Liver (tissue), 9 donors: ENCODE results near the gene LRRC28. TPM values are rescaled to one million over a fixed set of nuclear protein-coding genes. Genes with fewer than 3 reads are reported as not detected.

ENCODE experiments used
- DNase-seq: peaks from one replicate; pipeline ENCODE4 v3.0.0-alpha.2; 2017; ENCODE audit warnings: low spot score
- H3K27ac ChIP-seq, 2 donors: one replicate each; pipeline ENCODE4 v1.7.0; 2013; ENCODE audit warnings: inconsistent platforms in 2 of 2, low read length in 2 of 2, control low read depth in 1 of 2, low read depth in 1 of 2, mild to moderate bottlenecking in 1 of 2
- H3K27me3 ChIP-seq, 4 donors: one replicate each; pipeline versions ENCODE4 v1.6.1 to v1.7.0; 2013; ENCODE audit warnings: low read length in 3 of 4, inconsistent platforms in 1 of 4, mild to moderate bottlenecking in 1 of 4, moderate library complexity in 1 of 4; ENCODE audit not compliant: control insufficient read depth in 4 of 4, insufficient read depth in 4 of 4
- H3K36me3 ChIP-seq, 4 donors: one replicate each; pipeline versions ENCODE4 v1.6.1 to v1.7.0; 2013; ENCODE audit warnings: low read length in 3 of 4, mild to moderate bottlenecking in 3 of 4, low read depth in 1 of 4, moderate library complexity in 1 of 4; ENCODE audit not compliant: control insufficient read depth in 4 of 4, insufficient read depth in 3 of 4
- H3K4me1 ChIP-seq, 4 donors: one replicate each; pipeline versions ENCODE4 v1.6.1 to v1.7.0; 2013; ENCODE audit warnings: low read length in 3 of 4, mild to moderate bottlenecking in 3 of 4, moderate library complexity in 1 of 4; ENCODE audit not compliant: control insufficient read depth in 4 of 4, insufficient read depth in 4 of 4
- H3K4me3 ChIP-seq, 3 donors: one replicate each; pipeline versions ENCODE4 v1.6.1 to v1.7.0; 2013; ENCODE audit warnings: low read length in 3 of 3, control low read depth in 1 of 3, low read depth in 1 of 3, mild to moderate bottlenecking in 1 of 3
- H3K9ac ChIP-seq, 2 donors: one replicate each; pipeline ENCODE4 v1.7.0; 2013; ENCODE audit warnings: low read length in 2 of 2, mild to moderate bottlenecking in 2 of 2, moderate library complexity in 2 of 2, control low read depth in 1 of 2, low read depth in 1 of 2
- H3K9me3 ChIP-seq, 4 donors: one replicate each; pipeline versions ENCODE4 v1.6.1 to v1.7.0; 2013; ENCODE audit warnings: low read length in 3 of 4; ENCODE audit not compliant: control insufficient read depth in 4 of 4
- FOXA1 ChIP-seq: IDR thresholded peaks from 2 replicates; pipeline ENCODE4 v1.6.1; 2016; ENCODE audit warnings: antibody characterized with exemption
- FOXA2 ChIP-seq: IDR thresholded peaks from 2 replicates; pipeline ENCODE4 v1.6.1; 2016; ENCODE audit warnings: antibody characterized with exemption
- GABPA ChIP-seq, 2 donors: IDR thresholded peaks in 1 of 2; conservative IDR thresholded peaks in 1 of 2; 2 replicates each; pipeline ENCODE4 v1.6.1; 2016; ENCODE audit warnings: antibody characterized with exemption in 2 of 2, mild to moderate bottlenecking in 1 of 2, moderate library complexity in 1 of 2
- HNF4G ChIP-seq: IDR thresholded peaks from 2 replicates; pipeline ENCODE4 v1.6.1; 2016; ENCODE audit warnings: antibody characterized with exemption
- JUND ChIP-seq, 2 donors: IDR thresholded peaks; 2 replicates each; pipeline ENCODE4 v1.6.1; 2016; ENCODE audit warnings: antibody characterized with exemption in 2 of 2
- NR2F2 ChIP-seq: IDR thresholded peaks from 2 replicates; pipeline ENCODE4 v1.6.1; 2016; ENCODE audit warnings: antibody characterized with exemption
- RAD21 ChIP-seq, 2 donors: IDR thresholded peaks; 2 replicates each; pipeline ENCODE4 v1.6.1; 2016; ENCODE audit warnings: antibody characterized with exemption in 2 of 2, mild to moderate bottlenecking in 2 of 2
- REST ChIP-seq: IDR thresholded peaks from 2 replicates; pipeline ENCODE4 v1.6.1; 2016; ENCODE audit warnings: antibody characterized with exemption, mild to moderate bottlenecking
- RXRA ChIP-seq, 2 donors: IDR thresholded peaks; 2 replicates each; pipeline ENCODE4 v1.6.1; 2017 to 2018; ENCODE audit warnings: antibody characterized with exemption in 2 of 2, mild to moderate bottlenecking in 1 of 2
- SP1 ChIP-seq: IDR thresholded peaks from 2 replicates; pipeline ENCODE4 v1.6.1; 2018; ENCODE audit warnings: antibody characterized with exemption, mild to moderate bottlenecking
- TAF1 ChIP-seq: conservative IDR thresholded peaks from 2 replicates; pipeline ENCODE4 v1.6.1; 2016; ENCODE audit warnings: antibody characterized with exemption, mild to moderate bottlenecking
- YY1 ChIP-seq: IDR thresholded peaks from 2 replicates; pipeline ENCODE4 v1.6.1; 2016; ENCODE audit warnings: antibody characterized with exemption, mild to moderate bottlenecking
- ZBTB33 ChIP-seq: IDR thresholded peaks from 2 replicates; pipeline ENCODE4 v1.6.1; 2016; ENCODE audit warnings: antibody characterized with exemption
- whole genome bisulfite sequencing: extraction: QIAGEN DNeasy Blood & Tissue Kit; methylation state at CpG from one replicate; pipeline ENCODE4 v1.1.7; 2013; 5-methylcytosine and 5-hydroxymethylcytosine counted together
- polyA plus RNA-seq, 2 donors: library from polyadenylated mRNA; stranded (reverse) in 1 of 2; unstranded in 1 of 2; fragments of 200-250 nt in 1 of 2; fragments of >200 nt in 1 of 2; fragmentation: Nextera tagmentation in 1 of 2; extraction: Ambion mirVana in 1 of 2; gene quantifications; one replicate each; pipeline versions ENCODE4 v1.2.1 to v1.2.3, GENCODE V29; 2013 to 2015
- total RNA-seq, 2 donors: library from RNA; depleted of rRNA; stranded (reverse); fragments of >200 nt; gene quantifications; one replicate each; pipeline ENCODE4 v1.2.3, GENCODE V29; 2014
- TF ChIP-seq, protein P1 (sequence below): IDR thresholded peaks from 2 replicates; pipeline ENCODE4 v1.6.1; 2016; ENCODE audit warnings: antibody characterized with exemption
- TF ChIP-seq, protein P2 (sequence below): IDR thresholded peaks from 2 replicates; pipeline ENCODE4 v1.6.1; 2016; ENCODE audit warnings: antibody characterized with exemption
- TF ChIP-seq, protein P3 (sequence below): fragments of 150-350 bp; IDR thresholded peaks from 2 replicates; pipeline ENCODE4 v1.5.1; 2017; ENCODE audit warnings: improper control_type of control experiment, low read depth, low read length; ENCODE audit not compliant: missing input control
- donor health status: healthy.
- donor health status: healthy.
- donor health status: healthy.
- donor health status: healthy.
- donor health status: healthy.

LRRC28 gene
- total and polyA plus RNA-seq, 4 donors: 15.4 to 46.6 (median 41.0) TPM

GRCh38 chr15:99275525-99276128 lies 24.3 kb downstream of the LRRC28 start:
- H3K36me3 ChIP-seq: peaks cover 0 to 3% (median 0%) of the 10 kb centered on the region in 4 donors
- 96% methylated on average over 9 of the region's 9 CpGs for WGBS
- no peak for DNase-seq
- peaks cover 0 to 3% (median under 1%) of the 10 kb centered on the region in 4 donors for H3K4me1 ChIP-seq
- no peak for TF ChIP-seq REST
- TF ChIP-seq, protein P1, sequence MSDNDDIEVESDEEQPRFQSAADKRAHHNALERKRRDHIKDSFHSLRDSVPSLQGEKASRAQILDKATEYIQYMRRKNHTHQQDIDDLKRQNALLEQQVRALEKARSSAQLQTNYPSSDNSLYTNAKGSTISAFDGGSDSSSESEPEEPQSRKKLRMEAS: no peak
- TF ChIP-seq SP1: no peak
- no peak for TF ChIP-seq NR2F2
- no peak for TF ChIP-seq GABPA (IDR thresholded peaks at IDR 0.05 in 1 of 2, conservative IDR thresholded peaks at IDR 0.05 in 1 of 2)
- no peak for TF ChIP-seq RAD21 (IDR thresholded peaks at IDR 0.05)
- TF ChIP-seq, protein P2, sequence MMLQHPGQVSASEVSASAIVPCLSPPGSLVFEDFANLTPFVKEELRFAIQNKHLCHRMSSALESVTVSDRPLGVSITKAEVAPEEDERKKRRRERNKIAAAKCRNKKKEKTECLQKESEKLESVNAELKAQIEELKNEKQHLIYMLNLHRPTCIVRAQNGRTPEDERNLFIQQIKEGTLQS: no peak
- TF ChIP-seq FOXA2: no peak
- TF ChIP-seq ZBTB33: no peak
- TF ChIP-seq TAF1: no peak
- TF ChIP-seq RXRA (IDR thresholded peaks at IDR 0.05): no peak
- no peak for TF ChIP-seq JUND (IDR thresholded peaks at IDR 0.05)
- TF ChIP-seq, protein P3, sequence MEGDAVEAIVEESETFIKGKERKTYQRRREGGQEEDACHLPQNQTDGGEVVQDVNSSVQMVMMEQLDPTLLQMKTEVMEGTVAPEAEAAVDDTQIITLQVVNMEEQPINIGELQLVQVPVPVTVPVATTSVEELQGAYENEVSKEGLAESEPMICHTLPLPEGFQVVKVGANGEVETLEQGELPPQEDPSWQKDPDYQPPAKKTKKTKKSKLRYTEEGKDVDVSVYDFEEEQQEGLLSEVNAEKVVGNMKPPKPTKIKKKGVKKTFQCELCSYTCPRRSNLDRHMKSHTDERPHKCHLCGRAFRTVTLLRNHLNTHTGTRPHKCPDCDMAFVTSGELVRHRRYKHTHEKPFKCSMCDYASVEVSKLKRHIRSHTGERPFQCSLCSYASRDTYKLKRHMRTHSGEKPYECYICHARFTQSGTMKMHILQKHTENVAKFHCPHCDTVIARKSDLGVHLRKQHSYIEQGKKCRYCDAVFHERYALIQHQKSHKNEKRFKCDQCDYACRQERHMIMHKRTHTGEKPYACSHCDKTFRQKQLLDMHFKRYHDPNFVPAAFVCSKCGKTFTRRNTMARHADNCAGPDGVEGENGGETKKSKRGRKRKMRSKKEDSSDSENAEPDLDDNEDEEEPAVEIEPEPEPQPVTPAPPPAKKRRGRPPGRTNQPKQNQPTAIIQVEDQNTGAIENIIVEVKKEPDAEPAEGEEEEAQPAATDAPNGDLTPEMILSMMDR: no peak
- TF ChIP-seq HNF4G: no peak
- no peaks in the 10 kb centered on the region for H3K27me3 ChIP-seq
- H3K27ac ChIP-seq: no peak overlapping the region
- peak overlapping the region in 1 of 2 donors; percentile 1 for H3K9ac ChIP-seq
- no peaks in the 10 kb centered on the region for H3K9me3 ChIP-seq
- H3K4me3 ChIP-seq: no peak overlapping the region

DNA sequence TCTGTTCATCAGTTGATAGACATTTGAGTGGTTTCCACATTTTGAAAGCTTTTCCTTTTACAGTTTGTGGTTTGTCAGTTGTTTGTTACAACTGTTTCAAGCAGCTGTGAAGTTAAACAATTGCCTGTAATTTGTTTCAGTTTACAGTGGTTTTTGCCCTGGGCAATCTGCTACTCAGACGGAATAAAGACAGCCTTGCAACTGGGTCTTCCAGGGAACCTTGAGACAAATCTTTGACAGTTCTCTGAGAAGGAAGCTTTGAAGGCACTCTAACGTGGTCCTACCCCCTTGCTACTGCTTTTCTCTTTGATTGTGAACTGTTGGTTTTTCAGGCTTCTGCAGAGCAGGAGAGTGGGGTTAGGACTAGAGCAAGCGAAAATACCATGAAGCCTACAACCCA lies 28.0 kb downstream of the LRRC28 start:
- no peak overlapping the region for H3K4me3 ChIP-seq
- peaks cover 0 to 3% (median 0%) of the 10 kb centered on the region in 4 donors for H3K36me3 ChIP-seq
- no peaks in the 10 kb centered on the region for H3K9me3 ChIP-seq
- H3K4me1 ChIP-seq: peaks cover 0 to 3% (median 2%) of the 10 kb centered on the region in 4 donors
- no peak overlapping the region for H3K9ac ChIP-seq
- no peak for DNase-seq
- H3K27ac ChIP-seq: no peak overlapping the region
- no peaks in the 10 kb centered on the region for H3K27me3 ChIP-seq
- 88% methylated on average over 3 of the region's 3 CpGs for WGBS
- TF ChIP-seq, protein P3: no peak
- TF ChIP-seq, protein P1: no peak
- no peak for TF ChIP-seq FOXA1
- no peak for TF ChIP-seq FOXA2
- TF ChIP-seq HNF4G: no peak
- no peak for TF ChIP-seq RAD21 (IDR thresholded peaks at IDR 0.05)
- no peak for TF ChIP-seq YY1
- no peak for TF ChIP-seq JUND (IDR thresholded peaks at IDR 0.05)
